Erythroblast (primary cell): ENCODE data around the gene KIAA1614.

Source experiments
- DNase-seq, 2 experiments: peaks; one replicate each; lab custom pipeline; 2025; lab: John Stamatoyannopoulos, UW
- GATA1 ChIP-seq: IDR thresholded peaks from 2 replicates; pipeline ENCODE4 v1.6.1; 2011; ENCODE audit warnings: low read depth, mild to moderate bottlenecking, control low read depth, low read length, moderate library complexity
- POLR2A ChIP-seq: IDR thresholded peaks from 2 replicates; pipeline ENCODE4 v1.6.1; 2011; ENCODE audit warnings: mild to moderate bottlenecking, low read length

The KIAA1614 gene

DNA sequence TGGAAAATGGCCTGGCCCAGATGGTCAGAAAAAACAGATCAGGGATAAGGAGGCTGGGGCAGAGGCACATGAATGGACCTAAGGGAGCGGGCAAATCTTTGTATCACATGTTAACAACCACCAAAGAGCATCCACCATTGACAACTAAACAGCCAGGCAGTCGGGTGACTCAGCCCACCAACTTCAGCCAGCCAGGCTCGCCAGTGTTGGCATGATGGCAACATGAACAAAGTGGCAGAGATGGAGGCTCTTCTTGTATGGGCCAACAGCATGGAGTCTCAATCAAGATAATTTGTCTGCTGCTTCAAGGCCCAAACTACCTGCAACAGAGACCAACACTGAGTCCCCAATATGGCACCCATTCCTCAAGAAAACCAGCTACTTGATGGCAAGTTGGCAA lies 16.5 kb upstream of the KIAA1614 start:
- TF ChIP-seq GATA1 (no peak), POLR2A (no peak)
- DNase-seq: no peak

- no peak for DNase-seq
- no peak for TF ChIP-seq POLR2A
- TF ChIP-seq GATA1: no peak
Measured at GRCh38 chr1:180898441-180899219, 14.1 kb upstream of the KIAA1614 start.

GRCh38 chr1:180899262-180899661 lies 13.4 kb upstream of the KIAA1614 start:
- TF ChIP-seq POLR2A: no peak
- TF ChIP-seq GATA1: no peak
- DNase-seq: no peak

- no peak for DNase-seq
- TF ChIP-seq GATA1 (no peak), POLR2A (no peak)
Measured at GRCh38 chr1:180901076-180901990, 11.4 kb upstream of the KIAA1614 start.

DNA sequence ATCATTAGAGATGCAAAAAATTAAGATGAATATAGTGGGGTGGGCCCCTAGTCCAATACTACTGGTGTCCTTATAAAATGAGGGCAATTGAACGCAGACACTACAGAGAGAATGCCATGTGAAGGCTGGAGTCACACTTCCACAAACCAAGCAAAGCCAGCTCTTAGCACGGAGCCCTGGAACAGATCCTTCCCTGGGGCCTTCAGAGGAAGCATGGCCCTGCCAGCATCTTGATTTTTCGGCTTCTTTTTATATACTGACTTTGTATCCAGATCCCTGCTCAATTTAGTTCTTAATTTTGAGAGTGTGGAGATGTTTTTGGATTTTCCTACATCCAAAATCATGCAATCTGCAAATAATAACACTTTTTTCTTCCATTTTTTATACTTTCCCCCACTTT lies 10.2 kb upstream of the KIAA1614 start:
- TF ChIP-seq POLR2A: no peak
- TF ChIP-seq GATA1: no peak

DNA sequence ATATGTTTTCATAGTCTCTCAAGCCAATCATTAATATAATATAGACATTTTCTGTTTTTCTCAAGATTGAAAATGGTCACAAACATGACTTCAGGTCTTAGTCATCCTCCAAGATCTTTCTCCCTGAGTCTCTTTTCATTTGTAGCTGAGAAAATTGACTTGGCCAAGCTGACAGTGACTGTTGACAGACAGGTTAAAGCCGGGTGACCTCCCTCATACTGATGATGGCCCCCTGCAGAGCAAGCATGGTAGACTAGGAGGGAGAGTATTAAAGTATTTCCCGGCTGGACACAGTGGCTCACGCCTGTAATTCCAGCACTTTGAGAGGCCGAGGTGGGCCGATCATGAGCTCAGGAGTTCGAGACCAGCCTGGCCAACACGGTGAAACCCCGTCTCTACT lies 6.8 kb upstream of the KIAA1614 start:
- no peak for TF ChIP-seq POLR2A
- TF ChIP-seq GATA1: no peak
- no peak for DNase-seq

More for the DNA sequence above, 10.2 kb upstream of the KIAA1614 start:
- no peak for DNase-seq

- DNase-seq: no peak
- TF ChIP-seq GATA1 (no peak), POLR2A (no peak)
Measured at GRCh38 chr1:180906511-180906910, 6.2 kb upstream of the KIAA1614 start.

- DNase-seq: no peak
- TF ChIP-seq GATA1 (no peak), POLR2A (no peak)
Measured at GRCh38 chr1:180907313-180908055, 5.2 kb upstream of the KIAA1614 start.

DNA sequence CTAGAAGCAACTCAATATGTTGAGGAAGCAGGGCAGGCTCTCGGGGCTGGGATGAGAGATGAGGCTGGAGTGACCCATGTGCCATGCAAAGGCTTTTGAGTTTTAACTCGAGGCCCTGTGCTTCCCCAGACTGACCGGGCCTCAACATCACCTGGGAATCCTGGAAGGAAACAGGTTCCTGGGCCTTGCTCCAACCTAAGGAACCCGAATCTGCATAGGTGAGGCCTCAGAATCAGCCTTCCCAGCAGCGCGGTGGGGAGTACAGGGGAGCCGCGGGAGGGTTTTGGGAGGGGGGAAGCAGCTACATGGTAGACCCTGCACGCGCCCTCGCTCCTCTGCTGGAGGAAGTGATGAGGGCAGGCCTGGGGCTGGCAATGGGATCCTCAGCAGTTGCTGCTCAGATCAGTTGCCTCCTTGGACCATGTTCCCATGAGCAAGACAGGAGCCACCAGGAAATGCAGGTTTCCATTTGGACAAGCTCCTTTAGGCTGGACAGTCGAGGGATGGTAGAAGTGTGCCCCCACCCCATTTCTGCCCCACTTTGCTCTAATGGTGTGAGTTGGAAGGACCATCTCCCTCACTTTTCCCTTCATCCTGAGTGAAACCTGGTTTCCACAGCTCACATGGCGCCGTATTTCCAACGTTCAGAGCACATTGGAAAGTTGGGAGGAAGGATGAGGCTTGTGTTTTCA lies 4.5 kb upstream of the KIAA1614 start:
- TF ChIP-seq GATA1: no peak
- TF ChIP-seq POLR2A: no peak
- no peak for DNase-seq

- DNase-seq: no peak
- TF ChIP-seq POLR2A: no peak
- no peak for TF ChIP-seq GATA1
Measured at GRCh38 chr1:180909005-180909414, 3.7 kb upstream of the KIAA1614 start.

- DNase-seq: no peak
Measured at GRCh38 chr1:180909462-180909976, 3.2 kb upstream of the KIAA1614 start.

GRCh38 chr1:180911640-180912191 lies 981 bp upstream of the KIAA1614 start:
- DNase-seq: no peak

More at GRCh38 chr1:180909462-180909976, 3.2 kb upstream of the KIAA1614 start:
- TF ChIP-seq POLR2A: no peak
- no peak for TF ChIP-seq GATA1

More at GRCh38 chr1:180911640-180912191, 981 bp upstream of the KIAA1614 start:
- no peak for TF ChIP-seq GATA1
- no peak for TF ChIP-seq POLR2A
